Activated T-cell treated with anti-CD3 and anti-CD28 coated beads, Interleukin-2, amount 50 U/mL, for 72 hours (primary cell): ENCODE measurements around the gene GCNT2. TPM values are rescaled to one million over a fixed set of nuclear protein-coding genes. Genes with fewer than 3 reads are reported as not detected.

ENCODE experiments used
- ATAC-seq, 2 donors: fragments of 150-1000 bp; cut with Tn5 transposase; replicated peaks in 1 of 2; 2 replicates each; pipeline ENCODE4 v1.10.0; 2021; ENCODE audit warnings: moderate library complexity in 2 of 2, mild to moderate bottlenecking in 1 of 2
- DNase-seq, 2 donors: peaks; one replicate each; pipeline ENCODE4 v3.0.0; 2021 to 2022; ENCODE audit warnings: mixed read lengths in 1 of 2
- H3K27ac Mint-ChIP-seq: one replicate; pipeline ENCODE4 v1.8.0; 2022; ENCODE audit warnings: mild to moderate bottlenecking, moderate library complexity, mixed read lengths
- H3K27me3 Mint-ChIP-seq: one replicate; pipeline ENCODE4 v1.8.0; 2022; ENCODE audit warnings: low read depth, mixed read lengths
- H3K36me3 Mint-ChIP-seq, 2 donors: one replicate each; pipeline ENCODE4 v1.8.0; 2022; ENCODE audit warnings: mixed read lengths in 2 of 2, mild to moderate bottlenecking in 1 of 2; ENCODE audit not compliant: insufficient read depth in 2 of 2
- H3K4me1 Mint-ChIP-seq: one replicate; pipeline ENCODE4 v1.8.0; 2022; ENCODE audit warnings: low read depth, mixed read lengths
- H3K4me3 Mint-ChIP-seq, 2 donors: one replicate each; pipeline ENCODE4 v1.8.0; 2022; ENCODE audit warnings: mild to moderate bottlenecking in 2 of 2, mixed read lengths in 2 of 2, moderate library complexity in 2 of 2
- H3K9me3 Mint-ChIP-seq, 2 donors: one replicate each; pipeline ENCODE4 v1.8.0; 2022; ENCODE audit warnings: mixed read lengths in 2 of 2
- total RNA-seq, 2 donors: library from RNA; stranded (reverse); gene quantifications; one replicate each; pipeline ENCODE4 v1.2.3, GENCODE V29; 2022

GCNT2 gene
- total RNA-seq, 2 donors from 2014 or later, result 1.8 to 3.1 TPM

- Mint-ChIP-seq H3K27ac (no peak overlapping the region), H3K27me3 (no peaks in the 10 kb centered on the region), H3K4me1 (no peaks in the 10 kb centered on the region), H3K9me3 (peaks cover 2% of the 10 kb centered on the region in 2 donors), H3K36me3 (peaks cover 2 to 6% of the 10 kb centered on the region in 2 donors), H3K4me3 (no peak overlapping the region)
- DNase-seq (no peak), ATAC-seq (no peak)
Measured at GRCh38 chr6:10618409-10618808, 97.3 kb downstream of the GCNT2 start.

- DNase-seq, result no peak
- H3K36me3 Mint-ChIP-seq, result peaks cover 2 to 13% of the 10 kb centered on the region in 2 donors
- ATAC-seq, result no peak
- no peak overlapping the region for H3K4me3 Mint-ChIP-seq
- H3K4me1 Mint-ChIP-seq, result no peaks in the 10 kb centered on the region
- H3K27ac Mint-ChIP-seq, result no peak overlapping the region
- peaks cover 3 to 4% of the 10 kb centered on the region in 2 donors for H3K9me3 Mint-ChIP-seq
- H3K27me3 Mint-ChIP-seq, result no peaks in the 10 kb centered on the region
Measured at GRCh38 chr6:10621213-10621612, 100.1 kb downstream of the GCNT2 start.

- Mint-ChIP-seq H3K36me3 (peaks cover 2 to 13% of the 10 kb centered on the region in 2 donors), H3K4me3 (no peak overlapping the region), H3K4me1 (no peaks in the 10 kb centered on the region), H3K27ac (no peak overlapping the region), H3K27me3 (no peaks in the 10 kb centered on the region), H3K9me3 (peaks cover 3 to 4% of the 10 kb centered on the region in 2 donors)
- ATAC-seq (no peak), DNase-seq (no peak)
Measured at GRCh38 chr6:10621847-10622246, 100.7 kb downstream of the GCNT2 start.

- ATAC-seq, result no peak
- H3K36me3 Mint-ChIP-seq, result peaks cover 2 to 13% of the 10 kb centered on the region in 2 donors
- no peak overlapping the region for H3K27ac Mint-ChIP-seq
- no peaks in the 10 kb centered on the region for H3K27me3 Mint-ChIP-seq
- DNase-seq, result no peak
- peaks cover 3 to 4% of the 10 kb centered on the region in 2 donors for H3K9me3 Mint-ChIP-seq
- no peak overlapping the region for H3K4me3 Mint-ChIP-seq
- H3K4me1 Mint-ChIP-seq, result no peaks in the 10 kb centered on the region
Measured at GRCh38 chr6:10624836-10625235, 103.7 kb downstream of the GCNT2 start.

GRCh38 chr6:10626154-10626741, 105.1 kb downstream of the GCNT2 start:
- H3K27ac Mint-ChIP-seq, result no peak overlapping the region
- DNase-seq (no peak), ATAC-seq (no peak)
- no peaks in the 10 kb centered on the region for H3K4me1 Mint-ChIP-seq
- peaks cover 2 to 13% of the 10 kb centered on the region in 2 donors for H3K36me3 Mint-ChIP-seq
- H3K9me3 Mint-ChIP-seq, result peaks cover 3 to 4% of the 10 kb centered on the region in 2 donors
- H3K27me3 Mint-ChIP-seq, result no peaks in the 10 kb centered on the region
- no peak overlapping the region for H3K4me3 Mint-ChIP-seq

- H3K27ac Mint-ChIP-seq, result no peak overlapping the region
- DNase-seq, result no peak
- H3K9me3 Mint-ChIP-seq, result peaks cover 3 to 4% of the 10 kb centered on the region in 2 donors
- H3K27me3 Mint-ChIP-seq, result no peaks in the 10 kb centered on the region
- no peak for ATAC-seq
- peaks cover under 1% of the 10 kb centered on the region for H3K4me1 Mint-ChIP-seq
- H3K4me3 Mint-ChIP-seq, result no peak overlapping the region
- H3K36me3 Mint-ChIP-seq, result peaks cover 2 to 8% of the 10 kb centered on the region in 2 donors
Measured at GRCh38 chr6:10627800-10628199, 106.6 kb downstream of the GCNT2 start.

- no peak for ATAC-seq
- H3K4me3 Mint-ChIP-seq, result no peak overlapping the region
- H3K27me3 Mint-ChIP-seq, result no peaks in the 10 kb centered on the region
- no peak for DNase-seq
- no peaks in the 10 kb centered on the region for H3K36me3 Mint-ChIP-seq
- no peak overlapping the region for H3K27ac Mint-ChIP-seq
- H3K4me1 Mint-ChIP-seq, result peaks cover 8% of the 10 kb centered on the region
- no peaks in the 10 kb centered on the region for H3K9me3 Mint-ChIP-seq
Measured at GRCh38 chr6:10630178-10630577, 109.0 kb downstream of the GCNT2 start.

- H3K27me3 Mint-ChIP-seq, result no peaks in the 10 kb centered on the region
- H3K27ac Mint-ChIP-seq, result no peak overlapping the region
- peak; percentile 75 to 90 for ATAC-seq
- H3K4me3 Mint-ChIP-seq, result no peak overlapping the region
- no peaks in the 10 kb centered on the region for H3K36me3 Mint-ChIP-seq
- H3K4me1 Mint-ChIP-seq, result peaks cover 8% of the 10 kb centered on the region
- H3K9me3 Mint-ChIP-seq, result peaks cover 0 to 2% of the 10 kb centered on the region in 2 donors
- DNase-seq, result peak; percentile 1 to 8
Measured at GRCh38 chr6:10633216-10633615, 112.1 kb downstream of the GCNT2 start.

- ATAC-seq, result no peak
- Mint-ChIP-seq H3K36me3 (peaks cover 0 to under 1% of the 10 kb centered on the region in 2 donors), H3K4me3 (no peak overlapping the region), H3K27ac (no peak overlapping the region), H3K9me3 (peaks cover under 1 to 2% of the 10 kb centered on the region in 2 donors), H3K27me3 (peaks cover 29% of the 10 kb centered on the region), H3K4me1 (peaks cover 7% of the 10 kb centered on the region)
- no peak for DNase-seq
Measured at GRCh38 chr6:10640412-10640811, 119.3 kb downstream of the GCNT2 start.

- H3K4me1 Mint-ChIP-seq, result peaks cover 7% of the 10 kb centered on the region
- peaks cover 0 to 2% of the 10 kb centered on the region in 2 donors for H3K9me3 Mint-ChIP-seq
- DNase-seq, result no peak
- no peak overlapping the region for H3K4me3 Mint-ChIP-seq
- H3K36me3 Mint-ChIP-seq, result peaks cover 0 to 1% of the 10 kb centered on the region in 2 donors
- peaks cover 29% of the 10 kb centered on the region for H3K27me3 Mint-ChIP-seq
- no peak for ATAC-seq
- no peak overlapping the region for H3K27ac Mint-ChIP-seq
Measured at GRCh38 chr6:10641528-10641927, 120.4 kb downstream of the GCNT2 start.

GRCh38 chr6:10643201-10643651, 122.1 kb downstream of the GCNT2 start:
- Mint-ChIP-seq H3K9me3 (peaks cover 0 to 2% of the 10 kb centered on the region in 2 donors), H3K27ac (no peak overlapping the region), H3K4me1 (peaks cover 7% of the 10 kb centered on the region), H3K36me3 (peaks cover 0 to 1% of the 10 kb centered on the region in 2 donors), H3K4me3 (no peak overlapping the region), H3K27me3 (peaks cover 29% of the 10 kb centered on the region)
- ATAC-seq (no peak), DNase-seq (no peak)

- Mint-ChIP-seq H3K4me3 (no peak overlapping the region), H3K9me3 (peaks cover 0 to 2% of the 10 kb centered on the region in 2 donors), H3K4me1 (peaks cover 7% of the 10 kb centered on the region), H3K27ac (no peak overlapping the region), H3K27me3 (peaks cover 29% of the 10 kb centered on the region), H3K36me3 (peaks cover 0 to 1% of the 10 kb centered on the region in 2 donors)
- DNase-seq (no peak), ATAC-seq (no peak)
Measured at GRCh38 chr6:10644225-10644624, 123.1 kb downstream of the GCNT2 start.

- Mint-ChIP-seq H3K4me3 (peak overlapping the region; percentile 25 to 51), H3K36me3 (no peaks in the 10 kb centered on the region), H3K27me3 (peaks cover 23% of the 10 kb centered on the region), H3K4me1 (peaks cover 14% of the 10 kb centered on the region), H3K9me3 (no peaks in the 10 kb centered on the region), H3K27ac (no peak overlapping the region)
- DNase-seq (peak in 1 of 2 donors; percentile 14), ATAC-seq (peak; percentile 57 to 68)
Measured at GRCh38 chr6:10655508-10656055, 134.4 kb downstream of the GCNT2 start.
